Measurements from ENCODE around the gene ZBTB48.

- TF ChIP-seq, protein P1, sequence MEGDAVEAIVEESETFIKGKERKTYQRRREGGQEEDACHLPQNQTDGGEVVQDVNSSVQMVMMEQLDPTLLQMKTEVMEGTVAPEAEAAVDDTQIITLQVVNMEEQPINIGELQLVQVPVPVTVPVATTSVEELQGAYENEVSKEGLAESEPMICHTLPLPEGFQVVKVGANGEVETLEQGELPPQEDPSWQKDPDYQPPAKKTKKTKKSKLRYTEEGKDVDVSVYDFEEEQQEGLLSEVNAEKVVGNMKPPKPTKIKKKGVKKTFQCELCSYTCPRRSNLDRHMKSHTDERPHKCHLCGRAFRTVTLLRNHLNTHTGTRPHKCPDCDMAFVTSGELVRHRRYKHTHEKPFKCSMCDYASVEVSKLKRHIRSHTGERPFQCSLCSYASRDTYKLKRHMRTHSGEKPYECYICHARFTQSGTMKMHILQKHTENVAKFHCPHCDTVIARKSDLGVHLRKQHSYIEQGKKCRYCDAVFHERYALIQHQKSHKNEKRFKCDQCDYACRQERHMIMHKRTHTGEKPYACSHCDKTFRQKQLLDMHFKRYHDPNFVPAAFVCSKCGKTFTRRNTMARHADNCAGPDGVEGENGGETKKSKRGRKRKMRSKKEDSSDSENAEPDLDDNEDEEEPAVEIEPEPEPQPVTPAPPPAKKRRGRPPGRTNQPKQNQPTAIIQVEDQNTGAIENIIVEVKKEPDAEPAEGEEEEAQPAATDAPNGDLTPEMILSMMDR (IDR thresholded peaks at IDR 0.05), result no peak
- no peak for TF ChIP-seq POLR2A (IDR thresholded peaks at IDR 0.05)
Measured at GRCh38 chr1:6637770-6638169, 58.0 kb downstream of the ZBTB48 start.

All from adrenal gland (tissue), 5 donors.